Colonic mucosa (tissue), 4 donors: ENCODE measurements around the gene DYSF. TPM values are rescaled to one million over a fixed set of nuclear protein-coding genes. Genes with fewer than 3 reads are reported as not detected.

Experiments
- DNase-seq: peaks from one replicate; pipeline ENCODE4 v3.0.0-alpha.2; 2020
- H3K27ac ChIP-seq: fragments of 200-600 bp; one replicate; pipeline ENCODE4 v1.8.0; 2021
- H3K27me3 ChIP-seq: fragments of 200-600 bp; one replicate; pipeline ENCODE4 v1.8.0; 2021
- H3K36me3 ChIP-seq: fragments of 200-600 bp; one replicate; pipeline ENCODE4 v1.8.0; 2021
- H3K4me1 ChIP-seq: fragments of 200-600 bp; one replicate; pipeline ENCODE4 v1.8.0; 2021; ENCODE audit warnings: mild to moderate bottlenecking
- H3K4me3 ChIP-seq: fragments of 200-600 bp; one replicate; pipeline ENCODE4 v1.8.0; 2021
- H3K9ac ChIP-seq, 2 donors: one replicate each; pipeline ENCODE4 v1.7.0; 2013; ENCODE audit warnings: control low read depth in 2 of 2, low read depth in 2 of 2, low read length in 2 of 2
- H3K9me3 ChIP-seq: fragments of 200-600 bp; one replicate; pipeline ENCODE4 v1.8.0; 2021
- CTCF ChIP-seq: fragments of 200-600 bp; IDR thresholded peaks from one replicate; pipeline ENCODE4 v1.8.0; 2022; ENCODE audit warnings: antibody characterized with exemption, mild to moderate bottlenecking
- intact Hi-C: fragments of 100-400 bp; cut with DNase I; formaldehyde crosslinking; loops from one replicate; pipeline ENCODE4 v1.14.1; 2022
- total RNA-seq, 2 donors: library from RNA; stranded (reverse); fragmentation: NEBNext Ultra II Directional in 1 of 2; extraction: Animal tissue kit (Norgen Biotek cat#: 25700) in 1 of 2; gene quantifications; one replicate each; pipeline ENCODE4 v1.2.1, GENCODE V29; 2021
- donor health status: healthy.
- donor health status: DM: no; HTN: no; CAD: no.
- donor health status: DM: no; HTN: no; CAD: no.

The DYSF gene
- total RNA-seq, 2 donors from 2014 or later, result 2.4 to 7.5 TPM

- H3K27me3 ChIP-seq, result no peaks in the 10 kb centered on the region
- H3K4me1 ChIP-seq, result no peaks in the 10 kb centered on the region
- intact Hi-C loops, result no loop called here
- H3K4me3 ChIP-seq, result no peak overlapping the region
- H3K36me3 ChIP-seq, result no peaks in the 10 kb centered on the region
- H3K9ac ChIP-seq, result no peak overlapping the region
- H3K9me3 ChIP-seq, result no peaks in the 10 kb centered on the region
- no peak for DNase-seq
- TF ChIP-seq CTCF, result no peak
- no peak overlapping the region for H3K27ac ChIP-seq
These were observed 249.0 kb downstream of the DYSF start for GRCh38 chr2:71702071-71702970.

- DNase-seq, result no peak
- no peak for TF ChIP-seq CTCF
- intact Hi-C loops, result no loop called here
- H3K4me3 ChIP-seq, result no peak overlapping the region
- no peaks in the 10 kb centered on the region for H3K36me3 ChIP-seq
- no peak overlapping the region for H3K27ac ChIP-seq
- no peaks in the 10 kb centered on the region for H3K9me3 ChIP-seq
- no peak overlapping the region for H3K9ac ChIP-seq
- H3K4me1 ChIP-seq, result no peaks in the 10 kb centered on the region
- no peaks in the 10 kb centered on the region for H3K27me3 ChIP-seq
These were observed 249.9 kb downstream of the DYSF start for GRCh38 chr2:71702971-71703898.

GRCh38 chr2:71704131-71704561 is 250.8 kb downstream of the DYSF start:
- DNase-seq, result no peak
- Histone ChIP-seq H3K4me1 (no peaks in the 10 kb centered on the region), H3K36me3 (no peaks in the 10 kb centered on the region), H3K27ac (no peak overlapping the region), H3K4me3 (no peak overlapping the region), H3K9me3 (no peaks in the 10 kb centered on the region), H3K9ac (no peak overlapping the region), H3K27me3 (no peaks in the 10 kb centered on the region)
- intact Hi-C loops, result no loop called here
- no peak for TF ChIP-seq CTCF

GRCh38 chr2:71704688-71705087 is 251.3 kb downstream of the DYSF start:
- Histone ChIP-seq H3K9me3 (no peaks in the 10 kb centered on the region), H3K27me3 (no peaks in the 10 kb centered on the region), H3K36me3 (no peaks in the 10 kb centered on the region), H3K4me3 (no peak overlapping the region), H3K4me1 (no peaks in the 10 kb centered on the region), H3K27ac (no peak overlapping the region), H3K9ac (no peak overlapping the region)
- no peak for DNase-seq
- TF ChIP-seq CTCF, result no peak
- intact Hi-C loops, result no loop called here

GRCh38 chr2:71705171-71705960 is 252.0 kb downstream of the DYSF start:
- H3K36me3 ChIP-seq, result no peaks in the 10 kb centered on the region
- no peak for DNase-seq
- H3K4me3 ChIP-seq, result no peak overlapping the region
- no peaks in the 10 kb centered on the region for H3K27me3 ChIP-seq
- TF ChIP-seq CTCF, result no peak
- H3K4me1 ChIP-seq, result no peaks in the 10 kb centered on the region
- H3K9me3 ChIP-seq, result no peaks in the 10 kb centered on the region
- no peak overlapping the region for H3K27ac ChIP-seq
- no peak overlapping the region for H3K9ac ChIP-seq
- intact Hi-C loops, result no loop called here
